ENCODE measurements around the gene FTO.

- TF ChIP-seq POLR2AphosphoS5 (IDR thresholded peaks at IDR 0.05; ENCODE audit: borderline replicate concordance, low read depth, low read length) = no peak
- TF ChIP-seq EZH2 (IDR thresholded peaks at IDR 0.05) = no peak
- TF ChIP-seq FOXP2 (optimal IDR thresholded peaks at IDR 0.05; ENCODE audit: control extremely low read depth, extremely low read length, insufficient read depth) = no peak
These were observed 362.6 kb downstream of the FTO start for GRCh38 chr16:54066451-54067105.

Measured in SK-N-MC (cell line).